ENCODE measurements around the gene IGFBP4. TPM values are rescaled to one million over a fixed set of nuclear protein-coding genes. Genes with fewer than 3 reads are reported as not detected.

The IGFBP4 gene
- total and polyA plus RNA-seq, 10 of the 15 experiments (the other 5 are each of a cell fraction or from before 2014, with no cell fraction given) = 2.4 to 22.3 (median 6.6) TPM

DNA sequence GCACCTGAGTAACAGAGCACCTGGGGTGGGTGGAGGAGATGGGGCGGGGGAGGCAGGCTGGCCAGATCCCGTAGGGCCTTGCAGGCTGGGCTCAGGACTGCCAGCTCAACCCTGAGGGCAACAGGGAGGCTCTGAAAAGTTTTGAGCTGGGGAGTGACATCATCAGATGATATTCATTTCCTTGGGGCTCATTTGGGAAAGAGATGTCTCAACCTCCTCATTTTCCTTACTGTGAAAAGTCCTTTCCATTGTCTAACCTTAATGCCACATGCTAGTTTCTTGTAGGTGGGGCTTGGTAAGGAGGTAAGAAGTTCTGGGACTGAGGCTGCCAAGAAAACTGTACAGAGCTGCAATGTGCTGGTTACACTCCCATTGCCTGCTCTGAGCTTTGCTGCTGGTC is 54.4 kb downstream of the IGFBP4 start:
- no peaks in the 10 kb centered on the region for H4K20me1 ChIP-seq (ENCODE audit: control insufficient read depth, insufficient read depth)
- no peaks in the 10 kb centered on the region for H3K9me3 ChIP-seq (replicated peaks; ENCODE audit: control insufficient read depth, insufficient read depth, low read length)
- H3K4me2 ChIP-seq (ENCODE audit: control insufficient read depth, insufficient read depth) = no peak overlapping the region
- H3K27me3 ChIP-seq (replicated peaks in 1 of 2; ENCODE audit: control insufficient read depth in 2 of 2, insufficient read depth in 2 of 2, low read length in 1 of 2) = peaks cover 0 to 9% of the 10 kb centered on the region in 2 experiments; a peak in 2 of 4 replicates
- DNase-seq (ENCODE audit: low read depth, low spot score) = no peak
- WGBS (ENCODE audit: insufficient coverage, insufficient replicate concordance, low lambda C conversion rate, missing lambda C conversion rate) = 0% methylated on average over 2 of the region's 2 CpGs
- no peak for ATAC-seq
- H3K27ac ChIP-seq (ENCODE audit: control insufficient read depth, insufficient read depth) = no peak overlapping the region
- intact Hi-C loops (cut with micrococcal nuclease; ENCODE audit: unreplicated experiment) (no loop called here), in situ Hi-C loops (cut with MboI) (no loop called here)
- no peak for FAIRE-seq
- ChIA-PET RAD21 (ENCODE audit: unreplicated experiment) (interaction anchor here (0.8 to 1.0 kb wide), 2 partner anchors 10 to 36 kb away, joined by 3 to 4 read pairs; no protein-coding TSS in a partner anchor), POLR2A (interaction anchor here (0.6 to 1.3 kb wide), 4 partner anchors 8 to 27 kb away, joined by 3 read pairs; no protein-coding TSS in a partner anchor), CTCF (interaction anchor here (0.7 to 1.4 kb wide), 6 partner anchors 20 to 423 kb away, joined by 3 to 7 read pairs (median 4); no protein-coding TSS in a partner anchor), SMC1A (ENCODE audit: uncharacterized antibody, unreplicated experiment) (interaction anchor here (0.9 to 1.4 kb wide), 7 partner anchors 10 to 49 kb away, joined by 3 to 5 read pairs (median 3); no protein-coding TSS in a partner anchor)
- H3K4me3 ChIP-seq = no peak overlapping the region
- H3K9ac ChIP-seq (ENCODE audit: control insufficient read depth, insufficient read depth, low read length) = no peak overlapping the region
- H2AFZ ChIP-seq (ENCODE audit: control insufficient read depth, low read depth, low read length) = no peak overlapping the region
- no TSS peak for BruUV-seq (replicated peaks)
- TF ChIP-seq, protein P1, sequence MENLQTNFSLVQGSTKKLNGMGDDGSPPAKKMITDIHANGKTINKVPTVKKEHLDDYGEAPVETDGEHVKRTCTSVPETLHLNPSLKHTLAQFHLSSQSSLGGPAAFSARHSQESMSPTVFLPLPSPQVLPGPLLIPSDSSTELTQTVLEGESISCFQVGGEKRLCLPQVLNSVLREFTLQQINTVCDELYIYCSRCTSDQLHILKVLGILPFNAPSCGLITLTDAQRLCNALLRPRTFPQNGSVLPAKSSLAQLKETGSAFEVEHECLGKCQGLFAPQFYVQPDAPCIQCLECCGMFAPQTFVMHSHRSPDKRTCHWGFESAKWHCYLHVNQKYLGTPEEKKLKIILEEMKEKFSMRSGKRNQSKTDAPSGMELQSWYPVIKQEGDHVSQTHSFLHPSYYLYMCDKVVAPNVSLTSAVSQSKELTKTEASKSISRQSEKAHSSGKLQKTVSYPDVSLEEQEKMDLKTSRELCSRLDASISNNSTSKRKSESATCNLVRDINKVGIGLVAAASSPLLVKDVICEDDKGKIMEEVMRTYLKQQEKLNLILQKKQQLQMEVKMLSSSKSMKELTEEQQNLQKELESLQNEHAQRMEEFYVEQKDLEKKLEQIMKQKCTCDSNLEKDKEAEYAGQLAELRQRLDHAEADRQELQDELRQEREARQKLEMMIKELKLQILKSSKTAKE (IDR thresholded peaks at IDR 0.05; ENCODE audit: low read depth, poor library complexity, severe bottlenecking) = no peak
- no peak for TF ChIP-seq NFYA (IDR thresholded peaks at IDR 0.05; ENCODE audit: borderline replicate concordance, low read depth, low read length)
- TF ChIP-seq, protein P2, sequence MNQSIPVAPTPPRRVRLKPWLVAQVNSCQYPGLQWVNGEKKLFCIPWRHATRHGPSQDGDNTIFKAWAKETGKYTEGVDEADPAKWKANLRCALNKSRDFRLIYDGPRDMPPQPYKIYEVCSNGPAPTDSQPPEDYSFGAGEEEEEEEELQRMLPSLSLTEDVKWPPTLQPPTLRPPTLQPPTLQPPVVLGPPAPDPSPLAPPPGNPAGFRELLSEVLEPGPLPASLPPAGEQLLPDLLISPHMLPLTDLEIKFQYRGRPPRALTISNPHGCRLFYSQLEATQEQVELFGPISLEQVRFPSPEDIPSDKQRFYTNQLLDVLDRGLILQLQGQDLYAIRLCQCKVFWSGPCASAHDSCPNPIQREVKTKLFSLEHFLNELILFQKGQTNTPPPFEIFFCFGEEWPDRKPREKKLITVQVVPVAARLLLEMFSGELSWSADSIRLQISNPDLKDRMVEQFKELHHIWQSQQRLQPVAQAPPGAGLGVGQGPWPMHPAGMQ (IDR thresholded peaks at IDR 0.05; ENCODE audit: borderline replicate concordance) = no peak
- H3K36me3 ChIP-seq (ENCODE audit: control insufficient read depth in 2 of 2, insufficient read depth in 2 of 2, low read length in 1 of 2) = no peaks in the 10 kb centered on the region
- H3K79me2 ChIP-seq (ENCODE audit: control insufficient read depth, insufficient read depth, low read length) = no peaks in the 10 kb centered on the region
- no peaks in the 10 kb centered on the region for H3K4me1 ChIP-seq (ENCODE audit: control insufficient read depth, insufficient read depth, low read length)
